IMR-90 (cell line): ENCODE data around the gene SCYL3. TPM values are rescaled to one million over a fixed set of nuclear protein-coding genes. Genes with fewer than 3 reads are reported as not detected.

Source experiments
- ATAC-seq: fragments of 200-7000 bp; cut with Tn5 transposase; 2 replicates; pipeline ENCODE4 v1.9.1; 2020; ENCODE audit warnings: low read depth, mild to moderate bottlenecking, moderate library complexity
- BruUV-seq: library from RNA; stranded (reverse); fragments of 400-500 nt; replicated peaks from 2 replicates; lab custom pipeline; 2021; lab: Mats Ljungman, UMichigan
- CTCF ChIA-PET: fragments of 300-600 bp; formaldehyde crosslinking; extraction: SDS; loops from one replicate; lab custom pipeline; 2021; ENCODE audit warnings: antibody characterized with exemption; lab: Yijun Ruan, JAX
- POLR2A ChIA-PET: fragments of 300-600 bp; sonication (Branson Sonifier 250); formaldehyde crosslinking; loops from one replicate; lab custom pipeline; 2022; ENCODE audit warnings: antibody characterized with exemption; ENCODE audit not compliant: unreplicated experiment; lab: Charles Lee
- DNase-seq: peaks from one replicate; pipeline ENCODE4 v3.0.0; 2013
- H2AFZ ChIP-seq: replicated peaks from 2 replicates; pipeline ENCODE3; 2013; ENCODE audit warnings: low read length, mild to moderate bottlenecking; ENCODE audit not compliant: poor library complexity
- H2AK5ac ChIP-seq: 2 replicates; pipeline ENCODE4 v1.6.1; 2013; ENCODE audit warnings: low read depth, low read length, inconsistent platforms
- H2AK9ac ChIP-seq: replicated peaks from 2 replicates; pipeline ENCODE3; 2013; ENCODE audit warnings: mild to moderate bottlenecking, low read depth, low read length, moderate library complexity; ENCODE audit not compliant: poor library complexity
- H2BK120ac ChIP-seq: 2 replicates; pipeline ENCODE4 v1.6.1; 2013; ENCODE audit warnings: low read depth, low read length, inconsistent platforms
- H2BK15ac ChIP-seq: 3 replicates; pipeline ENCODE4 v1.6.1; 2013; ENCODE audit warnings: low read depth, low read length, inconsistent platforms
- H2BK20ac ChIP-seq: 2 replicates; pipeline ENCODE4 v1.6.1; 2013; ENCODE audit warnings: low read depth, mild to moderate bottlenecking, inconsistent platforms, low read length, moderate library complexity
- H2BK5ac ChIP-seq: 2 replicates; pipeline ENCODE4 v1.6.1; 2013; ENCODE audit warnings: mild to moderate bottlenecking, low read depth, low read length, inconsistent platforms; ENCODE audit not compliant: poor library complexity, severe bottlenecking
- H3K14ac ChIP-seq: replicated peaks from 2 replicates; pipeline ENCODE4 v1.6.1; 2013; ENCODE audit warnings: low read depth, low read length, inconsistent platforms
- H3K18ac ChIP-seq: 2 replicates; pipeline ENCODE4 v1.6.1; 2013; ENCODE audit warnings: low read depth, low read length, control low read depth
- H3K23ac ChIP-seq: 2 replicates; pipeline ENCODE4 v1.6.1; 2013; ENCODE audit warnings: low read depth, low read length, inconsistent platforms
- H3K27ac ChIP-seq: 2 replicates; pipeline ENCODE4 v1.5.1; 2013; ENCODE audit warnings: mild to moderate bottlenecking, control low read depth, low read length; ENCODE audit not compliant: insufficient read depth
- H3K27me3 ChIP-seq: 2 replicates; pipeline ENCODE4 v1.6.1; 2013; ENCODE audit warnings: low read length; ENCODE audit not compliant: control insufficient read depth, insufficient read depth
- H3K36me3 ChIP-seq: 2 replicates; pipeline ENCODE4 v1.6.1; 2013; ENCODE audit warnings: low read length, mixed read lengths; ENCODE audit not compliant: control insufficient read depth, insufficient read depth
- H3K4ac ChIP-seq: 2 replicates; pipeline ENCODE4 v1.6.1; 2013; ENCODE audit warnings: low read depth, low read length, inconsistent platforms
- H3K4me1 ChIP-seq: 2 replicates; pipeline ENCODE4 v1.6.1; 2013; ENCODE audit warnings: low read length, mixed read lengths; ENCODE audit not compliant: control insufficient read depth, insufficient read depth
- H3K4me2 ChIP-seq: 2 replicates; pipeline ENCODE4 v1.6.1; 2013; ENCODE audit warnings: low read depth, mild to moderate bottlenecking, control low read depth, low read length, moderate library complexity
- H3K4me3 ChIP-seq: 2 replicates; pipeline ENCODE4 v1.5.1; 2013; ENCODE audit warnings: low read depth, mild to moderate bottlenecking, control low read depth, low read length, moderate library complexity; ENCODE audit not compliant: insufficient read depth
- H3K56ac ChIP-seq: 2 replicates; pipeline ENCODE4 v1.6.1; 2013; ENCODE audit warnings: low read length, inconsistent platforms; ENCODE audit not compliant: insufficient read depth; ENCODE audit errors: extremely low read depth
- H3K79me1 ChIP-seq, 2 experiments: 2 replicates each; pipeline ENCODE4 v1.6.1; 2013; ENCODE audit warnings: low read length in 2 of 2, inconsistent platforms in 1 of 2, low read depth in 1 of 2
- H3K9ac ChIP-seq: 2 replicates; pipeline ENCODE4 v1.6.1; 2013; ENCODE audit warnings: low read depth, low read length, control low read depth
- H3K9me1 ChIP-seq: 2 replicates; pipeline ENCODE4 v1.6.1; 2013; ENCODE audit warnings: low read length, inconsistent platforms; ENCODE audit not compliant: insufficient read depth
- H3K9me3 ChIP-seq: 2 replicates; pipeline ENCODE4 v1.6.1; 2013; ENCODE audit warnings: low read length; ENCODE audit not compliant: control insufficient read depth, insufficient read depth
- H4K20me1 ChIP-seq: 2 replicates; pipeline ENCODE4 v1.6.1; 2013; ENCODE audit warnings: low read length, inconsistent platforms; ENCODE audit not compliant: insufficient read depth
- H4K5ac ChIP-seq: 2 replicates; pipeline ENCODE4 v1.6.1; 2013; ENCODE audit warnings: mild to moderate bottlenecking, low read depth, low read length, control low read depth
- H4K8ac ChIP-seq, 2 experiments: 2 replicates each; pipeline ENCODE4 v1.6.1; 2013; ENCODE audit warnings: low read depth in 2 of 2, low read length in 2 of 2, control low read depth in 1 of 2, inconsistent platforms in 1 of 2
- H4K91ac ChIP-seq: 2 replicates; pipeline ENCODE4 v1.6.1; 2013; ENCODE audit warnings: low read depth, low read length, inconsistent platforms; ENCODE audit not compliant: insufficient read depth
- BHLHE40 ChIP-seq: fragments of 150-350 bp; IDR thresholded peaks from 2 replicates; pipeline ENCODE4 v1.6.1; 2016; ENCODE audit warnings: mild to moderate bottlenecking, low read depth, low read length
- CEBPB ChIP-seq: IDR thresholded peaks from 2 replicates; pipeline ENCODE4 v1.6.1; 2012; ENCODE audit warnings: low read depth, low read length, improper control_type of control experiment
- CHD1 ChIP-seq: IDR thresholded peaks from 2 replicates; pipeline ENCODE4 v1.6.1; 2012; ENCODE audit warnings: low read depth, low read length, improper control_type of control experiment
- CTCF ChIP-seq: conservative IDR thresholded peaks from 2 replicates; pipeline ENCODE4 v1.5.1; 2012; ENCODE audit warnings: mild to moderate bottlenecking, low read depth, low read length, improper control_type of control experiment
- FOS ChIP-seq: fragments of 150-350 bp; IDR thresholded peaks from 2 replicates; pipeline ENCODE4 v1.6.1; 2016; ENCODE audit warnings: low read depth, low read length
- MAFK ChIP-seq: IDR thresholded peaks from 2 replicates; pipeline ENCODE4 v1.6.1; 2012; ENCODE audit warnings: low read depth, low read length, improper control_type of control experiment
- RCOR1 ChIP-seq: IDR thresholded peaks from 2 replicates; pipeline ENCODE4 v1.6.1; 2012; ENCODE audit warnings: mild to moderate bottlenecking, low read length, improper control_type of control experiment; ENCODE audit not compliant: insufficient replicate concordance
- USF2 ChIP-seq: fragments of 150-350 bp; IDR thresholded peaks from 2 replicates; pipeline ENCODE4 v1.6.1; 2017; ENCODE audit warnings: mild to moderate bottlenecking, antibody characterized with exemption, low read length, low read depth
- WGBS, 2 experiments: methylation state at CpG; one replicate each; pipeline versions ENCODE4 v1.1.5 to v1.1.7; 2013; ENCODE audit warnings: missing lambda C conversion rate in 2 of 2; ENCODE audit not compliant: insufficient read length in 1 of 2; ENCODE audit errors: extremely low coverage in 2 of 2; 5-methylcytosine and 5-hydroxymethylcytosine counted together
- dilution Hi-C: fragments of 300-500 bp; cut with HindIII; formaldehyde crosslinking; loops from one replicate; pipeline ENCODE4 v1.14.3; 2018; ENCODE audit warnings: low sequenced_read_pairs; ENCODE audit not compliant: unreplicated experiment
- in situ Hi-C: fragments of 300-500 bp; cut with MboI; formaldehyde crosslinking; loops from 3 replicates; pipeline ENCODE4 v1.14.3; 2019; ENCODE audit warnings: low sequenced_read_pairs, inconsistent platforms, mixed read lengths
- intact Hi-C: fragments of 100-400 bp; cut with micrococcal nuclease; formaldehyde crosslinking; loops from 2 replicates; pipeline ENCODE4 v1.10.0; 2022
- polyA plus RNA-seq, 3 experiments: library from polyadenylated mRNA; depleted of rRNA; stranded (reverse); fragments of >200 nt; gene quantifications; 2 replicates each; pipeline ENCODE4 v1.2.3, GENCODE V29; 2012; ENCODE audit warnings: low replicate concordance in 1 of 3
- total RNA-seq: library from RNA; depleted of rRNA; stranded (reverse); fragments of >200 nt; gene quantifications from 2 replicates; pipeline ENCODE4 v1.2.3, GENCODE V29; 2012

SCYL3 gene
- total and polyA plus RNA-seq, 2 of the 4 experiments (the other 2 are of a cell fraction): 3.9 to 8.4 TPM

GRCh38 chr1:169874229-169874628, 19.5 kb downstream of the SCYL3 start:
- Histone ChIP-seq H3K23ac (no peak overlapping the region), H3K27me3 (no peaks in the 10 kb centered on the region), H3K9me3 (no peaks in the 10 kb centered on the region; the same call in 1 of the 2 replicates), H3K36me3 (peaks cover 28% of the 10 kb centered on the region), H2AFZ (no peak overlapping the region), H2BK5ac (peak overlapping the region; percentile 37), H3K79me1 (peaks cover 6 to 11% of the 10 kb centered on the region in 2 experiments; a peak in 3 of 4 replicates), H2BK20ac (no peak overlapping the region), H4K20me1 (no peaks in the 10 kb centered on the region; the same call in 1 of the 2 replicates), H3K4me3 (no peak overlapping the region), H3K9ac (no peak overlapping the region), H3K9me1 (no peaks in the 10 kb centered on the region; the same call in 1 of the 2 replicates), H4K91ac (no peak overlapping the region), H2AK9ac (no peak overlapping the region), H3K27ac (0 out of 2 replicates have a peak overlapping the region, but pooled peaks have one; percentile 19), H3K14ac (no peak overlapping the region), H2BK120ac (0 out of 2 replicates have a peak overlapping the region, but pooled peaks have one; percentile 7), H3K18ac (no peak overlapping the region), H2AK5ac (no peak overlapping the region), H3K56ac (no peak overlapping the region), H4K8ac (no peak overlapping the region), H3K4me1 (peaks cover 9% of the 10 kb centered on the region; the same call in 1 of the 2 replicates), H4K5ac (no peak overlapping the region), H3K4me2 (no peak overlapping the region), H3K4ac (no peak overlapping the region), H2BK15ac (no peak overlapping the region)
- CTCF ChIA-PET: no interaction called here
- POLR2A ChIA-PET: no interaction called here
- intact Hi-C loops (no loop called here), in situ Hi-C loops (no loop called here), dilution Hi-C loops (no loop called here)
- no TSS peak for BruUV-seq
- peak; percentile 84 for DNase-seq
- ATAC-seq: peak; percentile 79
- no peak for TF ChIP-seq USF2
- TF ChIP-seq RCOR1: peak; percentile 28
- TF ChIP-seq CEBPB: no peak
- peak; percentile 82 for TF ChIP-seq FOS
- no peak for TF ChIP-seq CTCF
- no peak for TF ChIP-seq MAFK
- peak; percentile 98 for TF ChIP-seq BHLHE40
- no peak for TF ChIP-seq CHD1
- no CpG with 5 or more reads among the region's 3 CpGs for WGBS, 2 experiments
